HepG2 (cell line): ENCODE results near the gene ANKRD17. TPM values are rescaled to one million over a fixed set of nuclear protein-coding genes. Genes with fewer than 3 reads are reported as not detected.
"Not testable (repeated sequence)": the region's sequence is repeated elsewhere in the genome, so short reads cannot be mapped to it uniquely, and the experiment has no call there.

Experiments used
- ATAC-seq: fragments of 200-7000 bp; cut with Tn5 transposase; 3 replicates; pipeline ENCODE4 v1.9.1; 2020; ENCODE audit warnings: mild to moderate bottlenecking, moderate library complexity
- BruUV-seq: library from RNA; stranded (reverse); fragments of 400-500 nt; replicated peaks from 2 replicates; lab custom pipeline; 2021; lab: Mats Ljungman, UMichigan
- CTCF ChIA-PET: fragments of 300-600 bp; formaldehyde crosslinking; extraction: SDS; loops from one replicate; lab custom pipeline; 2021; ENCODE audit warnings: low total read pairs, inconsistent platforms, low intra/inter-chr PET ratio; lab: Yijun Ruan, JAX
- POLR2A ChIA-PET: fragments of 350-600 bp; sonication (Branson Sonifier 250); formaldehyde crosslinking; loops from one replicate; lab custom pipeline; 2020; ENCODE audit warnings: antibody characterized with exemption, inconsistent platforms; lab: Yijun Ruan, JAX
- DNase-seq: peaks from one replicate; pipeline ENCODE4 v3.0.0-alpha.2; 2015; ENCODE audit warnings: low spot score
- FAIRE-seq: peaks from 3 replicates; lab custom pipeline; 2011; peaks lifted over from hg19 to GRCh38; lab: Jason Lieb, UNC
- H2AFZ ChIP-seq: one replicate; pipeline ENCODE4 v1.6.1; 2011; ENCODE audit warnings: low read length, inconsistent platforms
- H3K27ac ChIP-seq: fragments of 300-600 bp; 3 replicates; pipeline ENCODE4 v1.8.0; 2011; ENCODE audit warnings: mixed run types, mild to moderate bottlenecking, mixed read lengths, low read length, inconsistent platforms; ENCODE audit not compliant: insufficient read depth; ENCODE audit errors: extremely low read length
- H3K27me3 ChIP-seq, 2 experiments: fragments of 200-600 bp in 1 of 2; 2 replicates in 1 of 2; 3 replicates in 1 of 2; pipeline versions ENCODE4 v1.6.0 to v1.8.0; 2011; ENCODE audit warnings: low read length in 2 of 2, mild to moderate bottlenecking in 2 of 2, moderate library complexity in 2 of 2, inconsistent platforms in 1 of 2; ENCODE audit not compliant: insufficient read depth in 2 of 2, control insufficient read depth in 1 of 2
- H3K36me3 ChIP-seq, 2 experiments: fragments of 200-600 bp in 1 of 2; replicated peaks in 1 of 2; 2 replicates in 1 of 2; 3 replicates in 1 of 2; pipeline versions ENCODE4 v1.5.1 to v1.8.0; 2011; ENCODE audit warnings: low read length in 2 of 2, inconsistent platforms in 1 of 2; ENCODE audit not compliant: insufficient read depth in 2 of 2, control insufficient read depth in 1 of 2
- H3K4me1 ChIP-seq: 2 replicates; pipeline ENCODE4 v1.5.1; 2012; ENCODE audit warnings: low read length, inconsistent platforms; ENCODE audit not compliant: insufficient read depth
- H3K4me2 ChIP-seq: 2 replicates; pipeline ENCODE4 v1.6.0; 2011; ENCODE audit warnings: low read depth, low read length, inconsistent platforms
- H3K4me3 ChIP-seq, 3 experiments: fragments of 200-600 bp in 1 of 3; sonication (generic), shearing (Covaris generic) in 1 of 3; replicated peaks in 1 of 3; 2 replicates each; pipeline ENCODE4 v1.5.1; 2011 to 2016; ENCODE audit warnings: low read length in 3 of 3, inconsistent platforms in 2 of 3, low read depth in 2 of 3, mild to moderate bottlenecking in 2 of 3, control low read depth in 1 of 3, mixed read lengths in 1 of 3; ENCODE audit not compliant: insufficient read depth in 1 of 3
- H3K79me2 ChIP-seq: one replicate; pipeline ENCODE4 v1.6.1; 2011; ENCODE audit warnings: low read length, inconsistent platforms; ENCODE audit not compliant: insufficient read depth
- H3K9ac ChIP-seq: 2 replicates; pipeline ENCODE4 v1.6.0; 2011; ENCODE audit warnings: mild to moderate bottlenecking, low read depth, low read length, inconsistent platforms; ENCODE audit not compliant: insufficient read depth
- H3K9me3 ChIP-seq: 2 replicates; pipeline ENCODE4 v1.5.1; 2012; ENCODE audit warnings: mild to moderate bottlenecking, low read length
- H4K20me1 ChIP-seq: 2 replicates; pipeline ENCODE4 v1.6.0; 2011; ENCODE audit warnings: inconsistent platforms, mild to moderate bottlenecking, low read length, moderate library complexity; ENCODE audit not compliant: insufficient read depth
- NCOA2 ChIP-seq: sonication (generic); formaldehyde crosslinking; IDR thresholded peaks from 2 replicates; pipeline ENCODE4 v1.8.0; 2022; ENCODE audit warnings: inconsistent platforms
- NFYC ChIP-seq: IDR thresholded peaks from 2 replicates; pipeline ENCODE4 v1.6.1; 2016; ENCODE audit warnings: missing genetic modification reagents, missing compliant biosample characterization
- RXRB ChIP-seq: IDR thresholded peaks from 2 replicates; pipeline ENCODE4 v1.6.1; 2016; ENCODE audit warnings: borderline replicate concordance, missing genetic modification reagents, missing compliant biosample characterization
- STAG1 ChIP-seq: sonication (generic); formaldehyde crosslinking; IDR thresholded peaks from 2 replicates; pipeline ENCODE4 v1.4.0; 2020; ENCODE audit warnings: missing genetic modification reagents
- ZNF12 ChIP-seq: sonication (generic); formaldehyde crosslinking; IDR thresholded peaks from 2 replicates; pipeline ENCODE4 v1.5.0; 2020; ENCODE audit warnings: missing genetic modification reagents
- WGBS: methylation state at CpG from one replicate; pipeline ENCODE4 v1.1.6; 2017; ENCODE audit warnings: low lambda C conversion rate; 5-methylcytosine and 5-hydroxymethylcytosine counted together
- in situ Hi-C: cut with HindIII; loops from 2 replicates; pipeline ENCODE4 v1.10.0; 2017; ENCODE audit warnings: low pct_unique_long_range_greater_than_20kb; ENCODE audit not compliant: extremely low pct_ligation_motif_present
- intact Hi-C: fragments of 100-400 bp; cut with micrococcal nuclease; formaldehyde crosslinking; loops from one replicate; pipeline ENCODE4 v1.10.0; 2022; ENCODE audit not compliant: unreplicated experiment
- polyA plus RNA-seq, 8 experiments: library from polyadenylated mRNA; depleted of rRNA in 3 of 8; stranded (reverse) in 7 of 8; unstranded in 1 of 8; fragments of >200 nt; fragmentation: Illumina TruSeq in 4 of 8; extraction: Trizol in 4 of 8; gene quantifications; 2 replicates each; pipeline versions ENCODE4 v1.2.1 to v1.2.3, GENCODE V29; 2011 to 2016; ENCODE audit warnings: low read depth in 4 of 8, missing spikeins in 1 of 8, mixed read lengths in 1 of 8; ENCODE audit not compliant: insufficient read depth in 1 of 8
- total RNA-seq, 5 experiments: library from RNA; depleted of rRNA; stranded (reverse); fragments of >200 nt; fragmentation: Illumina TruSeq; extraction: Trizol; gene quantifications; 2 replicates each; pipeline ENCODE4 v1.2.3, GENCODE V29; 2016; ENCODE audit warnings: low read depth in 1 of 5
- TF ChIP-seq, protein P1 (sequence below): sonication (generic); formaldehyde crosslinking; IDR thresholded peaks from 2 replicates; pipeline ENCODE4 v1.5.0; 2020; ENCODE audit warnings: mild to moderate bottlenecking, missing genetic modification reagents, moderate library complexity

The ANKRD17 gene
- total and polyA plus RNA-seq, 2 of the 13 experiments (the other 11 are each of a cell fraction or from before 2014, with no cell fraction given), result 55.7 to 61.1 TPM

- TF ChIP-seq NCOA2 (CRISPR knock-in tag) (no peak), NFYC (no peak), STAG1 (CRISPR knock-in tag) (peak; percentile 54), RXRB (CRISPR knock-in tag) (peak; percentile 7; the same call in 1 of the 2 replicates), ZNF12 (CRISPR knock-in tag) (0 out of 2 replicates have a peak, but pooled peaks have one; percentile 27)
- TF ChIP-seq, protein P1, sequence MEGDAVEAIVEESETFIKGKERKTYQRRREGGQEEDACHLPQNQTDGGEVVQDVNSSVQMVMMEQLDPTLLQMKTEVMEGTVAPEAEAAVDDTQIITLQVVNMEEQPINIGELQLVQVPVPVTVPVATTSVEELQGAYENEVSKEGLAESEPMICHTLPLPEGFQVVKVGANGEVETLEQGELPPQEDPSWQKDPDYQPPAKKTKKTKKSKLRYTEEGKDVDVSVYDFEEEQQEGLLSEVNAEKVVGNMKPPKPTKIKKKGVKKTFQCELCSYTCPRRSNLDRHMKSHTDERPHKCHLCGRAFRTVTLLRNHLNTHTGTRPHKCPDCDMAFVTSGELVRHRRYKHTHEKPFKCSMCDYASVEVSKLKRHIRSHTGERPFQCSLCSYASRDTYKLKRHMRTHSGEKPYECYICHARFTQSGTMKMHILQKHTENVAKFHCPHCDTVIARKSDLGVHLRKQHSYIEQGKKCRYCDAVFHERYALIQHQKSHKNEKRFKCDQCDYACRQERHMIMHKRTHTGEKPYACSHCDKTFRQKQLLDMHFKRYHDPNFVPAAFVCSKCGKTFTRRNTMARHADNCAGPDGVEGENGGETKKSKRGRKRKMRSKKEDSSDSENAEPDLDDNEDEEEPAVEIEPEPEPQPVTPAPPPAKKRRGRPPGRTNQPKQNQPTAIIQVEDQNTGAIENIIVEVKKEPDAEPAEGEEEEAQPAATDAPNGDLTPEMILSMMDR (CRISPR knock-in tag), result peak; percentile 72
- TF ChIP-seq, all 625 proteins: peak for 28
These were observed 1.4 kb downstream of the ANKRD17 start (continued) for GRCh38 chr4:73257234-73257633.

GRCh38 chr4:73255847-73256246, 2.8 kb downstream of the ANKRD17 start:
- H3K27ac ChIP-seq, BruUV-seq, CTCF ChIA-PET, FAIRE-seq, H2AFZ ChIP-seq, DNase-seq, ATAC-seq, H3K27me3 ChIP-seq, H3K9me3 ChIP-seq: not testable (repeated sequence)
- peaks cover 90% of the 10 kb centered on the region for H3K79me2 ChIP-seq
- H3K36me3 ChIP-seq, result peaks cover under 1 to 29% of the 10 kb centered on the region in 2 experiments; a peak in 4 of 5 replicates
- H3K9ac ChIP-seq, result peak overlapping the region; percentile 96
- WGBS, result 83% methylated on average over 8 of the region's 8 CpGs
- H3K4me1 ChIP-seq, result peaks cover 62% of the 10 kb centered on the region
- peak overlapping the region; percentile 83 for H3K4me2 ChIP-seq
- POLR2A ChIA-PET, result interaction anchor here (1.3 kb wide), 1 partner anchor 15 kb away, joined by 3 read pairs; no protein-coding TSS in a partner anchor
- H4K20me1 ChIP-seq, result peaks cover 59% of the 10 kb centered on the region
- intact Hi-C loops, result loop anchor here (10.0 kb wide), 1 partner anchor 179 kb away; the partner anchor contains the start of gene AFP
- in situ Hi-C loops, result loop anchor here (10.0 kb wide), 1 partner anchor 131 kb away; no protein-coding TSS in a partner anchor
- peak overlapping the region; percentile 82 to 93 (median 83); a peak in 5 of 6 replicates for H3K4me3 ChIP-seq
